Adrenal gland (tissue), 5 donors: ENCODE results near the gene SLC1A2.

Source experiments
- CTCF ChIP-seq, 6 experiments: fragments of 450-650 bp in 4 of 6; fragments of 200-600 bp in 2 of 6; sonication (generic) in 1 of 6; IDR thresholded peaks; 1 replicate in 5 of 6; 2 replicates in 1 of 6; pipeline versions ENCODE4 v1.5.1 to v1.8.0; 2016 to 2021; ENCODE audit warnings: antibody characterized with exemption in 6 of 6, mild to moderate bottlenecking in 2 of 6, moderate library complexity in 1 of 6
- POLR2A ChIP-seq, 2 donors: fragments of 450-650 bp; IDR thresholded peaks; one replicate each; pipeline ENCODE4 v1.6.1; 2017; ENCODE audit warnings: antibody characterized with exemption in 2 of 2, mild to moderate bottlenecking in 2 of 2, moderate library complexity in 1 of 2
- donor health status: DM: no; HTN: no; CAD: no.

- TF ChIP-seq CTCF (IDR thresholded peaks at IDR 0.05) (no peak), POLR2A (IDR thresholded peaks at IDR 0.05) (no peak)
Measured at GRCh38 chr11:35211952-35212351, 207.4 kb downstream of the SLC1A2 start.
